WTC11 (cell line): Measurements from ENCODE around the gene RPH3AL.

Experiments
- CTCF ChIP-seq: fragments of 200-600 bp; IDR thresholded peaks from 2 replicates; pipeline ENCODE4 v1.8.0; 2022; ENCODE audit warnings: antibody characterized with exemption
- HMGA2 ChIP-seq: fragments of 250-450 bp; sonication (Bioruptor Pico); IDR thresholded peaks from 2 replicates; pipeline ENCODE4 v1.4.0; 2021; ENCODE audit warnings: mild to moderate bottlenecking, moderate library complexity
- OVOL2 ChIP-seq: fragments of 250-450 bp; sonication (Bioruptor Pico); IDR thresholded peaks from 2 replicates; pipeline ENCODE4 v1.9.0; 2021; ENCODE audit warnings: mild to moderate bottlenecking, borderline replicate concordance
- SOX15 ChIP-seq: fragments of 250-450 bp; sonication (Bioruptor Pico); IDR thresholded peaks from 2 replicates; pipeline ENCODE4 v1.9.0; 2021; ENCODE audit warnings: mild to moderate bottlenecking
- SP1 ChIP-seq: sonication (generic); formaldehyde crosslinking; conservative IDR thresholded peaks from 2 replicates; pipeline ENCODE4 v1.8.1; 2022; ENCODE audit warnings: missing genetic modification reagents
- TF ChIP-seq, protein P1 (sequence below): sonication (generic); formaldehyde crosslinking; IDR thresholded peaks from 2 replicates; pipeline ENCODE4 v1.8.0; 2022; ENCODE audit warnings: missing genetic modification reagents
- TF ChIP-seq, protein P2 (sequence below): fragments of 250-450 bp; sonication (Bioruptor Pico); conservative IDR thresholded peaks from 2 replicates; pipeline ENCODE4 v1.9.0; 2021; ENCODE audit warnings: mild to moderate bottlenecking

DNA sequence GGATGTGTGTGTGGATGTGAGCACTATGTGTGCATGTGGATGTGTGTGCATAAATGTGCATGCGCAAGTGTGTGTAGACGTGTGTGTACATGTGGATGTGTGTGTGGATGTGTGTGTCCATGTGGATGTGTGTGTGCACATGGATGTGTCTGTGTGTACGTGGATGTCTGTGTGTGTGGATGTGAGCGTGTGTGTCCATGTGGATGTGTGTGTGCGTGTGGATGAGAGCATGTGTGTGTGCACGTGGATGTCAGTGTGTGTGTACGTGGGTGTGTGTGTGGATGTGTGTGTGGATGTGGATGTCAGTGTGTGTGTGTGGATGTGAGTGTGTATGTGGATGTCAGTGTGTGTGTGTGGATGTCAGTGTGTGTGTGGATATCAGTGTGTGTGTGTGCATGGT, 107.6 kb downstream of the RPH3AL start:
- no peak for TF ChIP-seq HMGA2 (CRISPR knock-in tag)
- TF ChIP-seq CTCF: no peak
- TF ChIP-seq, protein P1, sequence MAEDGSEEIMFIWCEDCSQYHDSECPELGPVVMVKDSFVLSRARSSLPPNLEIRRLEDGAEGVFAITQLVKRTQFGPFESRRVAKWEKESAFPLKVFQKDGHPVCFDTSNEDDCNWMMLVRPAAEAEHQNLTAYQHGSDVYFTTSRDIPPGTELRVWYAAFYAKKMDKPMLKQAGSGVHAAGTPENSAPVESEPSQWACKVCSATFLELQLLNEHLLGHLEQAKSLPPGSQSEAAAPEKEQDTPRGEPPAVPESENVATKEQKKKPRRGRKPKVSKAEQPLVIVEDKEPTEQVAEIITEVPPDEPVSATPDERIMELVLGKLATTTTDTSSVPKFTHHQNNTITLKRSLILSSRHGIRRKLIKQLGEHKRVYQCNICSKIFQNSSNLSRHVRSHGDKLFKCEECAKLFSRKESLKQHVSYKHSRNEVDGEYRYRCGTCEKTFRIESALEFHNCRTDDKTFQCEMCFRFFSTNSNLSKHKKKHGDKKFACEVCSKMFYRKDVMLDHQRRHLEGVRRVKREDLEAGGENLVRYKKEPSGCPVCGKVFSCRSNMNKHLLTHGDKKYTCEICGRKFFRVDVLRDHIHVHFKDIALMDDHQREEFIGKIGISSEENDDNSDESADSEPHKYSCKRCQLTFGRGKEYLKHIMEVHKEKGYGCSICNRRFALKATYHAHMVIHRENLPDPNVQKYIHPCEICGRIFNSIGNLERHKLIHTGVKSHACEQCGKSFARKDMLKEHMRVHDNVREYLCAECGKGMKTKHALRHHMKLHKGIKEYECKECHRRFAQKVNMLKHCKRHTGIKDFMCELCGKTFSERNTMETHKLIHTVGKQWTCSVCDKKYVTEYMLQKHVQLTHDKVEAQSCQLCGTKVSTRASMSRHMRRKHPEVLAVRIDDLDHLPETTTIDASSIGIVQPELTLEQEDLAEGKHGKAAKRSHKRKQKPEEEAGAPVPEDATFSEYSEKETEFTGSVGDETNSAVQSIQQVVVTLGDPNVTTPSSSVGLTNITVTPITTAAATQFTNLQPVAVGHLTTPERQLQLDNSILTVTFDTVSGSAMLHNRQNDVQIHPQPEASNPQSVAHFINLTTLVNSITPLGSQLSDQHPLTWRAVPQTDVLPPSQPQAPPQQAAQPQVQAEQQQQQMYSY: no peak
- TF ChIP-seq, protein P2, sequence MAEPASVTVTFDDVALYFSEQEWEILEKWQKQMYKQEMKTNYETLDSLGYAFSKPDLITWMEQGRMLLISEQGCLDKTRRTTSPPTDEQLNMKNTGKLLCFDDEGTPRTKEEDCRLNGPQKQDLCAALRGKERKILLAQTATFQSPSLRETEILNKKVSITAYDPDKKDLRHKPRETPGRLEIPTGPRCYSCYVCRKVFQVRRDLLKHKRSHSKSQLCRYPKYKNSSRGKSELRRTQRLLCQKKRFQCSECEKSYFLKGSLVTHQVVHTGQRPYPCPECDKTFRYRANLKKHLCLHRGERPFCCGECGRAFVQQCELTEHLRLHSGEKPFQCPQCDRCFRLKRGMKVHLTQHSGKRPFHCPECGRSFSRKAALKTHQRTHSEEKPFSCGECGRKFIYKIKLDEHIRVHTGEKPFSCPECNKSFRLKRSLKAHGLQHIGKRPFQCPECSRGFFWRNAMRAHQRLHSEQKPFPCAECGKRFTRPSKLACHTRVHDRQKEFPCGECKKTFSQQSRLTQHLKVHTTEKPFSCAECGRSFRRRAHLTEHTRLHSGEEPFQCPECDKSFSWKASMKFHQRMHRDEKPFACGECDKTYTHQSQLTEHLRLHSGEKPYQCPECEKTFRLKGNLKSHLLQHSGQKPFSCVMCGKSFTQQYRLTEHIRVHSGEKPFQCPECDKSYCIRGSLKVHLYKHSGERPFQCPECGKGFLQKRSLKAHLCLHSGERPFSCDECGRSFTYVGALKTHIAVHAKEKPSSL (CRISPR knock-in tag): no peak
- TF ChIP-seq SP1 (CRISPR knock-in tag): no peak
- no peak for TF ChIP-seq OVOL2
- no peak for TF ChIP-seq SOX15 (CRISPR knock-in tag)
